ENCODE measurements around the gene INSYN2B.

Gene INSYN2B

GRCh38 chr5:170020423-170020822 is 40.1 kb upstream of the INSYN2B start:
- no peaks in the 10 kb centered on the region for H3K27me3 ChIP-seq (ENCODE audit: control insufficient read depth, insufficient read depth, low read length)
- no peak overlapping the region for H2AFZ ChIP-seq
- H3K9ac ChIP-seq: no peak overlapping the region
- TF ChIP-seq, protein P1, sequence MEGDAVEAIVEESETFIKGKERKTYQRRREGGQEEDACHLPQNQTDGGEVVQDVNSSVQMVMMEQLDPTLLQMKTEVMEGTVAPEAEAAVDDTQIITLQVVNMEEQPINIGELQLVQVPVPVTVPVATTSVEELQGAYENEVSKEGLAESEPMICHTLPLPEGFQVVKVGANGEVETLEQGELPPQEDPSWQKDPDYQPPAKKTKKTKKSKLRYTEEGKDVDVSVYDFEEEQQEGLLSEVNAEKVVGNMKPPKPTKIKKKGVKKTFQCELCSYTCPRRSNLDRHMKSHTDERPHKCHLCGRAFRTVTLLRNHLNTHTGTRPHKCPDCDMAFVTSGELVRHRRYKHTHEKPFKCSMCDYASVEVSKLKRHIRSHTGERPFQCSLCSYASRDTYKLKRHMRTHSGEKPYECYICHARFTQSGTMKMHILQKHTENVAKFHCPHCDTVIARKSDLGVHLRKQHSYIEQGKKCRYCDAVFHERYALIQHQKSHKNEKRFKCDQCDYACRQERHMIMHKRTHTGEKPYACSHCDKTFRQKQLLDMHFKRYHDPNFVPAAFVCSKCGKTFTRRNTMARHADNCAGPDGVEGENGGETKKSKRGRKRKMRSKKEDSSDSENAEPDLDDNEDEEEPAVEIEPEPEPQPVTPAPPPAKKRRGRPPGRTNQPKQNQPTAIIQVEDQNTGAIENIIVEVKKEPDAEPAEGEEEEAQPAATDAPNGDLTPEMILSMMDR (IDR thresholded peaks at IDR 0.05): no peak
- no peak overlapping the region for H3K4me2 ChIP-seq (ENCODE audit: low read length)
- no peaks in the 10 kb centered on the region for H3K79me2 ChIP-seq
- no peaks in the 10 kb centered on the region for H3K9me3 ChIP-seq (ENCODE audit: control insufficient read depth, low read length)
- H3K4me1 ChIP-seq: no peaks in the 10 kb centered on the region
- H3K4me3 ChIP-seq (ENCODE audit: low read depth, low read length): no peak overlapping the region
- no peaks in the 10 kb centered on the region for H3K36me3 ChIP-seq (ENCODE audit: control insufficient read depth, insufficient read depth, low read length)
- no peak overlapping the region for H3K27ac ChIP-seq

DNA sequence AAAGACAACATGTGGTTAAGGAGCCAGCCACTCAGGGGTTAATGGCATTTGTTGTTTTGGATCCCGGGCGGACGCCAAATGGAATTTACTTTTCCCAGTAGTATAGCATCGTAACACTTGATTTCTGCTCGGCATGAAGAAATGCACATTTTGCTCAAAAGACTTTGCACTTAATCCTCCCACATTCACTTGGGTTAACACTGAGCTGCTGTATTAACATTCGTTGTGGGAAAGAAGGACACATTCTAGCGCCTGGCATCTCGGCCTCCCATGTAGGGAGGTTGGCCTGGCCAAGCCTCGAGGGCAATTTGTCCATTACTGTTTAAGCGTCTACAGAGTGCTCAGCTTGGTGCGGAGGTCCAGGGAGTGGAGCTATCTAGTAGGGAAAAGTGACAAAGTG is 32.3 kb upstream of the INSYN2B start:
- H3K27me3 ChIP-seq (ENCODE audit: control insufficient read depth, insufficient read depth, low read length): no peaks in the 10 kb centered on the region

DNA sequence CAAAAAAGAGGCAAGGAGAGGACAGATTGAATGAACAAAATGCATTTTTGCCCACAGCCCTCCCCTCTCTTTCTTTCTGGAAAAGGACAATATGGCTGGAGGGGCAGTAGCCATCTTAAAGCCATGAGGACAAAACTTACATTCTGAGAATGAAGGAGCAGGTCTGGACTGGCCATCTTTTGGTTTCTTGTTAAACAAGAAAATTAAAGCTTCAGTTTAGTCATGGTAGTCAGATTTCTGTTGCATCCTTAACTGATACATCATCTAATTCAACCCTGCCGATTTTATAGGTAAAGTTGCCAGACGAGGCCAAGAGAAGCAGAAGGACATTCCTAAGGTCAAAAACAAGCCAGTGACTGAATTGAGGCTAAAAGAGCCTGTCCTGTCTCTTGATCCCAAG is 31.5 kb upstream of the INSYN2B start:
- no peak overlapping the region for H3K4me2 ChIP-seq (ENCODE audit: low read length)
- H3K79me2 ChIP-seq: no peaks in the 10 kb centered on the region
- no peak overlapping the region for H3K27ac ChIP-seq
- no peak overlapping the region for H2AFZ ChIP-seq
- no peaks in the 10 kb centered on the region for H3K36me3 ChIP-seq (ENCODE audit: control insufficient read depth, insufficient read depth, low read length)
- no peaks in the 10 kb centered on the region for H3K27me3 ChIP-seq (ENCODE audit: control insufficient read depth, insufficient read depth, low read length)
- no peaks in the 10 kb centered on the region for H3K4me1 ChIP-seq
- no peaks in the 10 kb centered on the region for H3K9me3 ChIP-seq (ENCODE audit: control insufficient read depth, low read length)
- no peak overlapping the region for H3K4me3 ChIP-seq (ENCODE audit: low read depth, low read length)
- TF ChIP-seq, protein P1 (IDR thresholded peaks at IDR 0.05): no peak
- H3K9ac ChIP-seq: no peak overlapping the region

More for the DNA sequence above, 32.3 kb upstream of the INSYN2B start:
- H3K79me2 ChIP-seq: no peaks in the 10 kb centered on the region
- no peaks in the 10 kb centered on the region for H3K36me3 ChIP-seq (ENCODE audit: control insufficient read depth, insufficient read depth, low read length)
- no peaks in the 10 kb centered on the region for H3K9me3 ChIP-seq (ENCODE audit: control insufficient read depth, low read length)
- TF ChIP-seq, protein P1 (IDR thresholded peaks at IDR 0.05): no peak
- no peak overlapping the region for H3K9ac ChIP-seq
- no peak overlapping the region for H3K27ac ChIP-seq
- H3K4me1 ChIP-seq: no peaks in the 10 kb centered on the region
- no peak overlapping the region for H2AFZ ChIP-seq
- H3K4me3 ChIP-seq (ENCODE audit: low read depth, low read length): no peak overlapping the region
- no peak overlapping the region for H3K4me2 ChIP-seq (ENCODE audit: low read length)

DNA sequence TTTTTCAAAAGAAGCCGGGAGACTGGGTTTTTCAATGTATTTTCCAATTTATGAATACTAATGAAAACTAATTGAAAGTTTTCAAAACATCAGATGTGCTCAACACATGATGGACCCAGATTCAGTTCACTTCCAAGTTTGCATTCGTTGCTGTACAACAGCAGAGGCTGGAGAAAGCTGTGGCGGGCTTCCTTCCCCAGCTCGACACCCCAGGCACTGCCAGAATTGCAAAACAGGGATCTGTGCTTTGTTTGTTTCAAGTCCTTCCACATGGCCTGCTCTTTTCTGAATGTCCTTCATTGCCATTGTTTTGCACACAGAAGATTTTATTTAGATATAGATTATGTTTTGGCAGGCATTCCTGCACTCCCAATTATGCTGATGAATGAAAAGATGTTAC is 30.3 kb upstream of the INSYN2B start:
- TF ChIP-seq, protein P1 (IDR thresholded peaks at IDR 0.05): no peak
- no peak overlapping the region for H3K4me2 ChIP-seq (ENCODE audit: low read length)
- H3K27me3 ChIP-seq (ENCODE audit: control insufficient read depth, insufficient read depth, low read length): no peaks in the 10 kb centered on the region
- H3K4me1 ChIP-seq: no peaks in the 10 kb centered on the region
- no peak overlapping the region for H2AFZ ChIP-seq
- no peaks in the 10 kb centered on the region for H3K9me3 ChIP-seq (ENCODE audit: control insufficient read depth, low read length)
- no peaks in the 10 kb centered on the region for H3K36me3 ChIP-seq (ENCODE audit: control insufficient read depth, insufficient read depth, low read length)
- H3K9ac ChIP-seq: no peak overlapping the region
- no peak overlapping the region for H3K27ac ChIP-seq
- no peak overlapping the region for H3K4me3 ChIP-seq (ENCODE audit: low read depth, low read length)
- H3K79me2 ChIP-seq: no peaks in the 10 kb centered on the region

DNA sequence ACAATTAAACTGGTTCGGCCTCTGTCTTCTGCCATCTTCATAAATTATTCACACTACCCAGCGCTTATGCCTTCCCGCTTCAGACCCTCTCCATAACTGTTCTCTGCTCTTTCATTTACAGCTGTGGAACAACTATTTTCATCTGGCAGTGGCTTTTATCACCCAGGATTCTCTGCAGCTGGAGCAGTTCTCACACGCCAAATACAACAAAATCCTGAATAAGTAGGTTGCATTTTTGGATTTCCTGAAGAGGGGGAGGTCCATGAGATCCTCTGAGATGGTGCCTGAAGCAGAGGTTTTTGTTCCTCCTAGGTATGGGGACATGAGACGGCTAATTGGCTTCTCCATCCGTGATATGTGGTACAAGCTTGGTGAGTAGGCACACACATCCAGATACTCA is 28.1 kb upstream of the INSYN2B start:
- H3K4me1 ChIP-seq: no peaks in the 10 kb centered on the region
- H3K27me3 ChIP-seq (ENCODE audit: control insufficient read depth, insufficient read depth, low read length): no peaks in the 10 kb centered on the region
- H3K4me3 ChIP-seq (ENCODE audit: low read depth, low read length): no peak overlapping the region
- no peak overlapping the region for H2AFZ ChIP-seq
- no peaks in the 10 kb centered on the region for H3K9me3 ChIP-seq (ENCODE audit: control insufficient read depth, low read length)
- H3K27ac ChIP-seq: no peak overlapping the region
- H3K4me2 ChIP-seq (ENCODE audit: low read length): no peak overlapping the region
- TF ChIP-seq, protein P1 (IDR thresholded peaks at IDR 0.05): no peak
- H3K79me2 ChIP-seq: no peaks in the 10 kb centered on the region
- no peaks in the 10 kb centered on the region for H3K36me3 ChIP-seq (ENCODE audit: control insufficient read depth, insufficient read depth, low read length)
- no peak overlapping the region for H3K9ac ChIP-seq
